T-helper 1 cell treated with Interleukin-12 subunit alpha and Interleukin-12 subunit beta and Interleukin-4 antibody, amounts not matched to agents 30 μg/mL and 1 μg/mL, for 36 hours (primary cell): Measurements from ENCODE around the gene ATP6V0E2.
"Not testable (repeated sequence)": the region's sequence is repeated elsewhere in the genome, so short reads cannot be mapped to it uniquely, and the experiment has no call there.

Source experiments
- H3K27ac Mint-ChIP-seq: one replicate; pipeline ENCODE4 v1.8.0; 2021; ENCODE audit warnings: mild to moderate bottlenecking, mixed read lengths
- H3K27me3 Mint-ChIP-seq: one replicate; pipeline ENCODE4 v1.8.0; 2021; ENCODE audit warnings: low read depth, mixed read lengths
- H3K36me3 Mint-ChIP-seq: one replicate; pipeline ENCODE4 v1.8.0; 2021; ENCODE audit warnings: low read depth, mixed read lengths
- H3K4me1 Mint-ChIP-seq: one replicate; pipeline ENCODE4 v1.8.0; 2021; ENCODE audit warnings: low read depth, mixed read lengths
- H3K4me3 Mint-ChIP-seq: one replicate; pipeline ENCODE4 v1.8.0; 2021; ENCODE audit warnings: mild to moderate bottlenecking, moderate library complexity, mixed read lengths
- H3K9me3 Mint-ChIP-seq: one replicate; pipeline ENCODE4 v1.8.0; 2021; ENCODE audit warnings: mixed read lengths

The ATP6V0E2 gene

DNA sequence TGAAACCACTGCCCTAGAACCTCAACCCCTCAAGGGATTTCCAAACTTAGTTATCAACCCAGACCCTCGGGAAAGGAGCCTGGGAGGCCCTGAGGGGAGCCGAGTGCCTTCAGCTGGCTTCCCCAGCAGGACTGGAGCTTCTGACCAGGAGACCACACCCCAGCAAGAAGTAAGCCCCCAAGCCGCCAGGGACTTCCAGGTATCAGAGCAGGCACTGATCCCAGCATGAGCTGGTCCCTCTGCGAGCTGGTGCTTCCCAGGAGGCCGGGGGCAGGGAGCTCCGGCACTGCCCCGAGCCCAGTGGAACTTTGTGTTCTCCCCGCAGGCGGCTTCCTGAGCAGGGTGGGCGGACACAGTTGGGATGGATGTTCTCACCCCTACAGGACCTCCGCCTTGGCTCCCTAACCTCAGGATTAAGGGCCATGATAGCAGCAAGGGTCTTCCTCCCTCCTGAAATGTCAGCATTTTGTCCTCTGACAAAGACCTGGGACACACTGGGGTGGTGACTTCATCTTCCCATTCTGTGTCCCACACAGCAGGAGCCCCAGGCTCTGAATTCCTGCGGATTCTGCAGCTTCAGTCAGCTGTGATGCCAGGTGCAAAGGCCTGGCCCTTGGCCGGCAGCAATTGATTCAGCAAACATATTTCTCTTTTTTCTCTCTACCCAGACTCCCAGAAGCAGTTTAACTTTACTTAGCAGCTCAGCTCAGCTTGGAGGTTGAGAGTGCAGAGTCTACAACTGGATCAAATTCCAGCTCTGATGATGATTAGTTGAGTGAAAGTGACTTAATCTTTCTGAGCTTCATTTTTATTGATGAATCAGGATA lies 11.6 kb downstream of the ATP6V0E2 start:
- no peak overlapping the region for H3K27ac Mint-ChIP-seq
- no peaks in the 10 kb centered on the region for H3K27me3 Mint-ChIP-seq
- peaks cover 3% of the 10 kb centered on the region for H3K36me3 Mint-ChIP-seq
- peaks cover 8% of the 10 kb centered on the region for H3K4me1 Mint-ChIP-seq
- no peak overlapping the region for H3K4me3 Mint-ChIP-seq
- H3K9me3 Mint-ChIP-seq, result no peaks in the 10 kb centered on the region

DNA sequence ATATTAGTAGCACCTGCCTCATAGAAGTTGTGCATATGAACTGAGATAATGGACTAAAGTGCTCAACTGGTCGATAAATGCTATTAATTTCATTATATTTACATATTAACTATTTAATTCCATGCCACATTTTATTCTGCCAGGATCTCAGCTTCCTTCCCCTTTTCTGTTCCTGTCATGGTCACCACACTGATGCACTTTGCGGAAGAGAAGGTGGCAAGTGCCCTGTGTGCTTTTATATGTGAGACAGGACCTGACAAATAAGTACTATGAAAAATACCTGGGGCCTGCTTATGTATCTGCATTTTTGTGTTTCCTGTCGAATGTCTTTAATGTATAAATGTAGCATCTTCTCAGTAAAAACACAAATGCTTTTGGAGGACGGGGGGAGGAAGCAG lies 12.2 kb downstream of the ATP6V0E2 start:
- Mint-ChIP-seq H3K27me3 (no peaks in the 10 kb centered on the region), H3K4me1 (peaks cover 8% of the 10 kb centered on the region), H3K9me3 (no peaks in the 10 kb centered on the region), H3K27ac (no peak overlapping the region), H3K4me3 (no peak overlapping the region), H3K36me3 (peaks cover 3% of the 10 kb centered on the region)

DNA sequence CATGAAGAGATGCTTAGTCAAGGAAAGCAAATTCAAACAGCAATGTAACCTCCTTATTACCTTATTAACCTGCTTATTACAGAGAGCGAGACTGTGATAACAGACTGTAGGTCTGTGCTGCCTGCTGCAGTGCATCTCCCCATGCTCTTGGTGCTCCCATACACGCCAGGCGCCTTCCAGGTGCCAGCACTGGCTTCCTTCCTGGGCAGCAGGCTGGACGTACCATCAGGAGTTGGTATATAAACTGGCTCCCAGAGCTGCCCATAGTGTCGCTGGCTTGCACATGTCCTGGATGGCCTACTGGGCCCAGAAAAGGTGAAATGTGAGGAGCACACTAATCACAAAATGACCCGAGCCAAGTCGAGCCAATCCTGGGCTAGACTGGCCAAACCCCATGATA lies 13.5 kb downstream of the ATP6V0E2 start:
- H3K4me3 Mint-ChIP-seq, result no peak overlapping the region
- no peaks in the 10 kb centered on the region for H3K27me3 Mint-ChIP-seq
- H3K36me3 Mint-ChIP-seq, result peaks cover 3% of the 10 kb centered on the region
- H3K9me3 Mint-ChIP-seq, result no peaks in the 10 kb centered on the region
- peaks cover 8% of the 10 kb centered on the region for H3K4me1 Mint-ChIP-seq
- no peak overlapping the region for H3K27ac Mint-ChIP-seq

DNA sequence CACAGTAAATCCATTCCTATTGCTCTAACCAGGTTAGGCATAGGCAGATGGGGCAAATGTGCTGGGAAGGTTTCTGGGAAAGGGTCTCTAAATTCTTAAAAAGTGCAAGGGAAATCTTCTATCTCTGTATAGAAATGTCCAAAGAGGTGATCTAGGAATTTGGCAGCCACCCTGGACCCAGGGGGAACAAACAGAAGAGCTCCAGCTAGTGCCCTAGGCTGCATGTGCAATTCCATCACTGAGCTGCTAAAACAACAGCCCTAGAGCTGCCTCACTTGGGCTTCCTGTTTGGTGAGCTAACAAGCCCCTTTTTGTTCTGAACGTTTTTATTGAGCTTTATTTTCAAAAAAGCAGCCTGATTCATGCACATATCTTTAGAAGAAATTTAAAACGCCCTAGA lies 16.9 kb downstream of the ATP6V0E2 start:
- not testable (repeated sequence) for H3K27me3 Mint-ChIP-seq, H3K27ac Mint-ChIP-seq, H3K9me3 Mint-ChIP-seq, H3K4me3 Mint-ChIP-seq, H3K4me1 Mint-ChIP-seq, H3K36me3 Mint-ChIP-seq

DNA sequence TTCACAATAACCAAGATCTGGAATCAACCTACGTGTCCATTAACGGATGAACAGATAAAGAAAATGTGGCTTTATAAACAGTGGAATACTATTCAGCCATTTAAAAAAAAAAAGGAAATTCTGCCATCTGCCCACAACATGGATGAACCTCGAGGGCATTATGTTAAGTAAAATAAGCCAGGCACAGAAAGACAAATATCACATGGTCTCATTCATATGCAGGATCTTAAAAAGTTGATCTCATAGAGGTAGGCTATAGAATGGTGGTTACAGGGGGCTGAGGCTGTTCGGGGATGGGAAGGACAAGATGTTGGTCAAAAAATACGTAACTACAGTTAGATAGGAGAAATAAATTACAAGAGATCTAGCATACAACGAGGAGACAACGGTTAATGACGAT lies 21.2 kb downstream of the ATP6V0E2 start:
- H3K9me3 Mint-ChIP-seq, H3K27ac Mint-ChIP-seq, H3K36me3 Mint-ChIP-seq, H3K4me1 Mint-ChIP-seq, H3K27me3 Mint-ChIP-seq, H3K4me3 Mint-ChIP-seq: not testable (repeated sequence)

DNA sequence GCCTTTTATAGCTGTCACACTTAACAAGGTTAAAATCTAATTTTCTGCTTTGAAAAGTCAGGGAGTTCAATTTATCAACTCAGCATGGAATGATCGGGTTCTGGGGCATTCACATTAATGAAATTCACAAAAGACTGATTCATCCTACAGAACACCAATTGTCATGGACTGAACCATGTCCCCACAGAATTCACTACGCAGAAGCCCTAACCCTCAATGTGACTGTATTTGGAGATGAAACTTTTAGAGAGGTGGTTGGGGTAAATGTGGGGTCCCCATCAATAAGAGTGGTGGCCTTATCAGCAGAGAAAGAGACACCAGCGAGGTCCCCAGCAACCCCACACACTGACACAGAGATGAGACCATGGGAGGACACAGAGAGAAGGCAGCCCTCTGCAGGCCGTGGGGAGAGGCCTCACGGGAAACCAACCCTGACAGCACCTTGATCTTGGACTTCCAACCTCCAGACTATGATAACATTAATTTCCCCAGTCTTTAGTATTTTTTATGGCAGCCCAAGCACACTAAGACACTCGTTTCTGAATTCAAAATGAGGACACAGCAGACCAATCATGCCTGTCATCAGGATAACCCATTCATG lies 34.1 kb downstream of the ATP6V0E2 start:
- H3K4me1 Mint-ChIP-seq, result not testable (repeated sequence)

DNA sequence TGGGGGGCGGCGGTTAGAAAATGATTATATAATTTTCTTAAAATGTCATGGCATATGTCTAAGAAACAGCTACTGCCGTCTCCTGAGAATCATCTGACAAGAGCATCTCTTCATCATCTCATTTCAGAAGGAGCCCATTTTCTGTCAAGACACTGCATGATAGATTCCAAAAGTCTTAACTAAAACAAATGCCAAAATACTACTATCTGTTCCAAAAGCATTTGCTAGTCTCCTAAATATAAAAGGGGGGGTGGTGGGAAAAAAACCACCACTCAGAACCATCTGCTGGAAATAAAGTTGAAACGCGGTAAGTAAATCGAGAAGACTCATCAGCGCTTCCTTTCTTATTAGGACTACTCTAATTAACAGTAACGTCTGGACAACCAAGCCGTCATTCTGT lies 36.5 kb downstream of the ATP6V0E2 start:
- H3K9me3 Mint-ChIP-seq, H3K4me1 Mint-ChIP-seq, H3K27ac Mint-ChIP-seq, H3K27me3 Mint-ChIP-seq, H3K36me3 Mint-ChIP-seq, H3K4me3 Mint-ChIP-seq: not testable (repeated sequence)

More for the DNA sequence above, 34.1 kb downstream of the ATP6V0E2 start:
- not testable (repeated sequence) for H3K4me3 Mint-ChIP-seq, H3K9me3 Mint-ChIP-seq, H3K27me3 Mint-ChIP-seq, H3K27ac Mint-ChIP-seq, H3K36me3 Mint-ChIP-seq

DNA sequence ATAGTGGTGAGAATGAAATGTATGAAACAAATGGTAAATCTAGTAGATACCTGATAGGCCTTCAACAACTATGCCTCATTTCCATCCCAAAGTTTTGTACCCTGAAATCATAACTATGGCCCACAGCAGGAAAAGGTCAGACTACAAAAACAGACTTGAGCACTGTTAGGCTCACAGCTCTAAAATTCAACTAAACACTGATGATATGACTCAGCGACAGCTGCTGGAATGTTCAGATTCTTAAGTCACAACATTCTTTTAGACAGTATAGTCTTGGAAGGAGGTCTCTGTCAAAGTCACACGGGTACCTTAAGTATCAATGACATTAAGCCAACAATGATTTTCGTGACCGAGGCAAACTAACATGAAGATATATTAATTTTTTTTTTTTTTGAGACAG lies 38.4 kb downstream of the ATP6V0E2 start:
- H3K27me3 Mint-ChIP-seq, H3K4me1 Mint-ChIP-seq, H3K9me3 Mint-ChIP-seq, H3K36me3 Mint-ChIP-seq, H3K27ac Mint-ChIP-seq, H3K4me3 Mint-ChIP-seq: not testable (repeated sequence)

DNA sequence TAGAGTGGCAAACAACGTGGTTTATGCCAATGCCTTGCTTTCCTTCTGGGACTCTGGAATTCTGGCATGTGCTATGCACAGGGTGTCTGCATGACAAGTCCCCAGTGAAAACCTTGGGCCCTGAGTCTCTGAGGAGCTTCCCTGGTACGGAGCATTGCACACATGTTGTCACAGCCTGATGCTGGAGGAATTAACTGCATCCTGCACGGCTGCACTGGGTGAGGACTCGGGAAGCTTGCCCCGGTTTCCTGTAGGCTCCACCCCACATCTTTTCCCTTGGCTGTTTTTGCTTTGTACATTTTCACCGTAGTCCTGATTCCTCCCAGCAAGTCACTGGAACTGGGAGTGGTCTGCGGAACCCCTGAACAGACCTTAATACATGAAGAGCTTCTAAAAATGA lies 52.6 kb downstream of the ATP6V0E2 start:
- not testable (repeated sequence) for H3K9me3 Mint-ChIP-seq, H3K36me3 Mint-ChIP-seq, H3K4me3 Mint-ChIP-seq, H3K27ac Mint-ChIP-seq, H3K4me1 Mint-ChIP-seq, H3K27me3 Mint-ChIP-seq
